Stimulated activated naive CD4-positive, alpha-beta T cell treated with Interleukin-2 at 50 U/mL for 16 hours (primary cell): ENCODE results near the gene ANAPC2.

Source experiments
- DNase-seq: peaks from one replicate; lab custom pipeline; 2025; lab: John Stamatoyannopoulos, UW

ANAPC2 gene

DNA sequence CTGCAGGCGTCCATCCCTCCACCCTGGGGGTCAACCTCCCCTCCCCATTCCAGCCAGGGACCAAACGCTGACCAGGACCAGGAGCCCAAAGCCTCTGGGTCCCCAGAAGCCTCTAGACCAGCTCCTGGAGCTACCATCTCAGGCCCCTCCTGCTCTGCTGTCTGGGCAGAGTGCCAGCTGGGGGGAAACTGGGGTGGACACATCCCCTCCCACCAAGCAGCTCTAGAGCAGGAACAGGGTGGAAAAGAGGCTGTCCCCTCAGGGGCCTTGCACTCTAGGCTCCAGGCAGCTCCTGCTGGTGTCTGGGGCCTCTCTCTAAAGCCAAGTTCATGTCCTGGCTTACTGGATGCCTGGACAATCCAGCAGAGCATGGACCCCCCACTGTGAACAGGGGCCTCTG, 4.5 kb upstream of the ANAPC2 start:
- no peak for DNase-seq

DNA sequence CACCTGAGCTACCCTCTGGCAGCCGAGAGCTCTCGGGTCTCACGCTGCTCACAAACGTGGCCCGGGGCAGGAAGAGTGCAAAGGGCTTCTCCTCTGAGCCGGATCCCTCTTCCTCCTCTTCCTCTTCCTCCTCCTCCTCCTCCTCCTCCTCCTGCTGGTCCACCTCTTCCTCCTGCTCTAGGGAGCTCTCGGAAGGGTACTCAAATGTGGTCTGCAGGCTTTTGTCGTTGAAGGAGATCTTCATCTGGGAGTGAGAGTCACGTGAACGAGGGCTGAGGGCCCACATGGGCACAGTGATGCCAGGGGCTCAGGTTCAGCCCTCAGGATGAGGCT, 4.1 kb upstream of the ANAPC2 start:
- DNase-seq = no peak

DNA sequence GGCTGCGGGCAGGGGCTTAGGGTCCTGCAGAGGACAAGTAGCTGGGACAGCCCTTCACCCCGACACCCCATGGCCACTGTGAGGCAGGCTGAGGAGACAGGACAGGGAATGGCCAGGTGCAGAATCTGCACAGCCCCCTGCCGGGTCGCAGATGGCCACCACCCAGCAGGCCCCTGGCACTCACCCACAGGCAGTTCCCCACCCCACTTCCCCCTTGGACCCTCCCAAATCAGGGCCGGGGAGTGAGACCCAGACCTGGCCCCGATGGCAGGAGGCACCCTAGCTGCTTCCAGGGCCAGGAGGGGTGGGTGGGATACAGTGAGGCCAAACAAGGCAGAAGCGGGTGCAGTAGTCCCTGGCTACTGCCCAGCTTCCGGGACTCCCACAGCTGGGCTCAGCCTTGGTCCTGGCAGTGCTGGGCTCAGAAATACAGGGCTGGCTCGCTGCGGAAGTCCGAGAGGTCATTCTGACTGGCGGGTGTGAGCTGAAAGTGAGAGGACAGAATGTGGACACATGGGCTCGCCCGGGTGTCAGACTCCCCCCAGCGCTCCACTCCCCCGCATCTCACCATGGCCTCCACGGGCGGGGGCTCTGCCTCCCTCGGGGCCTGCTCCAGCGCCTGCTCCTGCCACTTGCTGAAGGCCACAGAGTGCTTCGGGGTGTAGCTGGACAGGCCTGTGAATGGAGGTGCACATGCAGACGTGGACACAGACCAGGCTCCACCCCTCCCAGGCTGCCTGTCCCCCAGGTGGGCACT, 3.5 kb upstream of the ANAPC2 start:
- DNase-seq = no peak

DNA sequence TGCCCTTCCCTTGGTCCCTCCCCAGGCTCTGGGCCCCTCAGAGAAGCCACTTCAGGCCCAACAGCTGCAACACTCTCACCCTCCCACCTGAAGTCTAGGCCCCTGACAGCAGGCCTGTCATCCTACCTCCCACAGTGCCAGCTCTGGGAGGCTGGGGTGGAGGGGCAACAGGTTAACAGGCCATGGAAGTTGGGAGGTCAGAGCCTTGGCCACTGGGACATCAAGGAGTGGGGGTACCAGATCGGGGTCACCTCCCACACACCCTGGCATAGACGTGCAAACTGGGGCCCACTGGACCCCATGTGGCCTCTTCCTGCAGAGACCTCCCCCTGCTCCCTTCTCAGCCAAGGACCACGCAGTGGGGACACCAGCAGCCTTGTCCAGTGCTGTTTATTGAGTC, 2.9 kb upstream of the ANAPC2 start:
- DNase-seq = no peak

DNA sequence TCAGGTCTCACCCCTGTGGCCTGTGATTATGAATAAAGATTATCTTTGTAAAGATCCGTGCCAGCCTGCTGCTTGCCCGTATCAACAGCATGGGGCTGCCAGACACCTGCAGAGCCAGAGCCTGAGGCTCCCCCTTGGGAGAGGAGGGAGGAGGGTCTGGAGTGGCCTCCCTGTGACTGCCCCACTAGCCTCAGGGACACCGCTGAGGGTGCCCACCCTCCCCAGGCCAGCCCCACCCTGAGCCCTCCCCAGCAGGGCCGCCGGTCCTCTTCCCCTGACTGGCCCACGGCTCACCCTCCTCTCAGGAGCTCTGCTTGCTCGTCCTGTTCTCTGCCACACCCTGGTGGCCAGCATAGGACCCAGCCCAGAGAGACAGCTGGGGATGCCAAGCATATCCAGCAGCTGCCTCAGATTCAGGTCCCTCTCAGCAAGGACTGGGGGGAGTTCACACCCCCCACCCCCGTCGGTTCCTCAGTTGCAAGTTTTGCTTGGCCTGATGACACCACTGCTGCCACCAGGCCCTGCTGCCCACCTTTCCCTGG, 2.0 kb upstream of the ANAPC2 start:
- no peak for DNase-seq

DNA sequence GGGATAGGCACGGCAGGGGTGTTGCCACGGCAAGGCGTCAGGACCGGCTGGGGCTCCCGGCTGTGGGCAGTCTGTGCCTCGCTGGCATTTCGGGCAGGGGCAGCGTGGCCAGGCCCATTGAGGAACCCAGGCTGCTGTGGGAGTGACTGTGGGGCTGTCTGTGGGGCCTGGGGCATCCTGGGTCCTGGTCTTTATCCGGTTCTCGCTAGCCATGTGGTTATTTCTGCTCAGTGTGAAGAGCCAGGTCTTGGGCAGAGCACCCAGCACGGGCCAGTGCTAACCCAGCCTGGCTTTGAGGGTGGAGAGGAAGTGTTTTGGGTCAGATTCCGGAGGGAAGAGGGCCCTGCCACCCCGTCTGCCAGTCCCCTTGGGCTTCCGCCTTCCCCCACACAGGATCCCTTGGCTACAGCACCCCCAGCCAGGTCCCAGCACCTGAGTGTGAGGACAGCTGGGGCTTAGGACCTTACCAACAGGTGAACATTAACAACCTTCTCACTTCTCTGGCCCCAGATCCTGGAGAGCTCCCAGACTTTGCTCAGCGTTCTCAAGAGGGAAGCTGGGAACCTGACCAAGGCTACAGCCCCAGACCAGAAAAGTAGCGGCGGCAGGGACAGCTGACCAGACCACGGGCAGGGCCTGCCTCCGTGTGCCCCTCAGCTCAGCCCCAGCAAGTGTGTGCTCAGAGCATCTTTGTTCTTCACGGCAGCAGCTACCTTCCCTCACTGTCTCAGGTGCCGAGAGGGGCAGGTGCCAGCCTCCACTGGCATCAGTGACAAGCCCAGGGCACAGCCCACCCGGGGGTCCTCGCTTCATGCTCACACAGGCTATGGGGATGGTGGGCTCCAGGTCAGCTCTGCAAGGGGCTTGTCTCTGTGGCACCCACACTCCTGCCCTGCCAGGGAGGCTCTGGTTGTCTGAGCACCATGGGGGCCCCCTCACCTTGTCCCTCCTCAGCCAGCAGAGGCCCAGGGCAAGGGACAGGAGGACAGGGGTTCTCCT, 1.2 kb upstream of the ANAPC2 start:
- no peak for DNase-seq

DNA sequence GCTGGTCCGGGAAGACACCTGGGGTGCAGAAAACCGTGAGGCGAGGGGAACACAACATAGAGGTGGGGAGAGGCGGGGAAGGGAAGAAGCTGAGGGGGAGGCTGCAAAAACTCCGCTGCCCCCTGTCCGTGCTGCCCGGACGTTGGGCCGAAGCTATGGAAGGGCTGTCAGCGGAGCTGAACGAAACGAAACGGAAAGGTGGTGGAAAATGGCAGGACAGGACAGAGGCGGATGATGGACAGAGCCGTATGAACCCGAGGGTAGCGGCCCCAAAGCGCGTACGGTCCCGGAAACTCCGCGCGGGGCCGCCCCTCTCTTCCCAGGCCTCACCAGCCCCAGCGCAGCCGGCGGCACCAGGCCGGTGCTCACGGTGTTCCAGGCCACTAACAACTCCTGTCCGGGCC, 272 bp downstream of the ANAPC2 start:
- no peak for DNase-seq

DNA sequence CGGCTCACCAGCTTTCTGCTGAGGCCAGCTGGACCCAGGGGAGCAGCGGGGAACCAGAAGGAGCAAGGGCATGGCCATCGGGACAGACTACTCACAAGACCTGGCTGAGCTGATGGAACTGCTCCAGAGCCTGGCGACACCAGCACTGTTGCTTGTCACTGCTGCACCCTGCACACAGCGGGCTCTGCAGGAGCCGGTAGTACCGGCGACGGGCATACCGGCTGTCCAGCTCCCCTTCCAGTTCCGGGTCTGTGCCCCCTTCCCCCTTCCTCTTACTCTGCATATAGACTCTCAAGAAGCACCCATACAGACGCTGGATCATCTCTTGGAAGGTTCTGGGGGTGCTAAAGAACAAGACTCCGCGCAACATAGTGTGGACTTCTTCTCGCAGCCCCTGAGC, 974 bp downstream of the ANAPC2 start:
- no peak for DNase-seq

DNA sequence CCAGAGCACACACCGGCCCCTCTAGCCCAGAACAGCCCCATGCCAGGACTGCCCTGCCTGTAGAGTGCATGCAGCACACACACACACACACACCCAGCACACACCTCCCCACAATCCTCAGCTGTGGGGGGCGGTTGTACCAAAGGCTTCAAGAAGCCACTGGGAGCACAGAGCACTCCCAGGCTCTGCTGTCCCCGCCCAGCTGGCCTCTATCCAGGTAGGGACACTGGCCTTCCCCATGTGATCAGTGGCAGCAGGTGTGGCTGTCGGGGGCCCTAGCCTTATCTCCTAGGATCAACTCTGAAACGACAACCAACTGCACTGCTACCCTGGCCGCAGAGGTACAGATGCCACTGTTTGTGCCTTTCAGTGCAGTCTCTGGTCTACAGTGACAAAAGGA, 2.0 kb downstream of the ANAPC2 start:
- DNase-seq = no peak

DNA sequence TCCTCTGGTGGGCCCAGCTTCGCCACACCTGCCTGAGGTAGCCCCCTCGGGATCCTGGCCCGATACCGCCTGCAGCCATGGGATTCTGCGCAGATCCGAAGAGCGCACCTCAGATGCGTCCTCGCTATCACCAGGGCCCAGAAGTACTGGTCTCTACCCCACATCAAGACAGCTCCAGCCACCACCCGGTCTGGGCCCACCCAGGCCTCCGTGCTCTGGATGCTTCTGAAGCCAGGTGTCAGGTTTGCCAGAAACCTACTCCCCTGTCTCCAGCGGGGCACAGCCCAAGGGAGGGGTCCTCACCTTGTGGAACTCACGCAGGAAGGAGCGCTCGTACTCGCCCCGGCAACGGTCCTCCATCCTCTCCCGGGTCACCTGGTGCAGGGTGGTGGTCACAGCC, 2.4 kb downstream of the ANAPC2 start:
- DNase-seq = no peak

DNA sequence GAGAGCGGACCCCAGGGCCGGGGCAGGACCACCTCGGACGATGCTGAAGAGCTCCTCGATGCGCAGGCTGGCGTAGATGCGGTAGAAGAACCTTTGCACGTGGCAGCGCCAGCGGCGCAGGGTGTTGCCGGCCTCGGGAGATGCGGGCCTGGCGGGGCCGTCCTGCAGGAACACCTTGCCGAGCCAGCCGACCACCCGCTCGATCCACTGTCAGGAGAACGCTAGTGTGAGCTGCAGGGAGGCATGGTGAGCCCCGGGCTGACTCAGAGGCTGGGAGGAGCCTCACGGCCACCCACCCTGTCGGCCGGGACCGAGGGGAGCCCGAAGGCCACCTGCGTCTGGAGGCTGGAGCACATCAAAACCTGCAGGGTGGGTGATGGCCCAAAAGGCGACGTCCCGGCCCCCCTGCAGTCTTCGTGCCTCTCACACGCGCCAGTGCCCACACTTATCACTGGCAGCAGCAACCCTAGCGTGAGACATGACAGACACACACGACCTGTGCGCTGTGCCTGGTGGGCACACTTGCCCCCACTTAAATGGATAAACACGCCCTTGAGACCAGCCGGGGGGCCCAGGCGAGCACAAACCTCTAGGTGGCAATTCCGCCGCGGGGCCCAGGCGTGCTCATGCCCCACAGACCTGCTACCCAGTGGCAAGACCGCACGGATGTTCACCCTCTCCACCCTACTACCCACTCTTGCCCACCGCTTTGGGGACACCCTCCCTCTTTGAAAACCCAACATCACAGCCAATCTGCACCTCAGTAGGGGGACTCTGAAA, 3.3 kb downstream of the ANAPC2 start:
- DNase-seq = no peak

DNA sequence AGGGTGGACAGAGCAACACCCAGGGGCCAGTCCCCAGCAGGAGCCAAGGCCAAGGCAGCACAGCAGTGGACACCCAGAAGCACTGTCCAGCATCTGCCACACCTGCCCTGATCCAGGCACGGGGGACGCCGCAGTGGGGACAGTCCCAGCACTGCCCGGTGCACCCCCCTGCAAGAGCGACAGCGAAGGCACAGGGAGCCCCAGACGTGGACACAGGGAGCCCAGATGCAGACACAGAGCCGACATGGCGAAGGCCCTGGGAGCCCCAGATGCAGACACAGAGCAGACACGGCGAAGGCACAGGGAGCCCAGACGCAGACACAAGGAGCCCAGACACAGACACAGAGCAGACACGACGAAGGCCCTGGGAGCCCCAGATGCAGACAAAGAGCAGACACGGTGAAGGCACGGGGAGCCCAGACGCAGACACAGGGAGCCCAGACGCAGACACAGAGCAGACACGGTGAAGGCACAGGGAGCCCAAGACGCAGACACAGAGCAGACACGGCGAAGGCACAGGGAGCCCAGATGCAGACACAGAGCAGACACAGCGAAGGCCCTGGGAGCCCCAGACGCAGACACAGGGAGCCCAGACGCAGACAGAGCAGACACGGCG, 4.3 kb downstream of the ANAPC2 start:
- DNase-seq = no peak

DNA sequence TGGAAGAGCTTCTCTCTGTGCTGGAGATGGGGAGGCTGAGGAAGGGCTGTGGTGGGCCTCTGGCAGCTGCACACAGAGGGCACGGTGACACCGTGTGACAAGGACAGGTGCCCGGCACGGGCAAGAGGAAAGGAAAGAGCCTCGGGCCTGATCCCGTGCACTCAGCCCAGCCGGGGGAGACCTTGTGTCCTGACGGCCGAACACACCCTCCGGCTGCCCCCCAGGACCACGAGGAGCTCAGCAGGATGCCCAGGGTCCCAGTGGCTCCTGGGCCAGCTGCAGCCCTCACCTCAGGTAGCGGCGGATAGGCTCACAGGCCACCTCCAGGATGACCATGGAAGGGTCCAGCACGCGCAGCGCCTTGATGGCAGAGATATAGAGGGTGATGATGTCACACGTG, 5.5 kb downstream of the ANAPC2 start:
- DNase-seq = no peak

DNA sequence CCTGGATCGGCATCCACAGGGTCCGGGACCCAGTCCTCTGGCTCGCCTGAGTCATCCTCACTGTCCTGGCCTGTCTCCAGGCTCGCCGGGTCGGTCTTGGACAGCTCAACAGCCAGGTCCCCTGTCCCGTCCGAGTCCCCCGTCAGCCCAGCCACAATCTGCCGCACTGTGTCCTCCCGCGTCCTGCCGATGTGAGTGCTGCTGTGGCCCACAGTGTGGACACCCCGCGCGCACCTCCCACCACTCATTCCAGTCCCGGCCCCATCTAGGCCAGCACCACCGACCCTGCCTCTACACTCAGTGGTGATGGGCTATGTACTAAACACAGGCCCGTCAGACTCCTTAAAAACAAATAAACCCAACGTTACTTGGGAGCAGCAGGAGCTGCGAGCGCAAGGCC, 6.7 kb downstream of the ANAPC2 start:
- no peak for DNase-seq

DNA sequence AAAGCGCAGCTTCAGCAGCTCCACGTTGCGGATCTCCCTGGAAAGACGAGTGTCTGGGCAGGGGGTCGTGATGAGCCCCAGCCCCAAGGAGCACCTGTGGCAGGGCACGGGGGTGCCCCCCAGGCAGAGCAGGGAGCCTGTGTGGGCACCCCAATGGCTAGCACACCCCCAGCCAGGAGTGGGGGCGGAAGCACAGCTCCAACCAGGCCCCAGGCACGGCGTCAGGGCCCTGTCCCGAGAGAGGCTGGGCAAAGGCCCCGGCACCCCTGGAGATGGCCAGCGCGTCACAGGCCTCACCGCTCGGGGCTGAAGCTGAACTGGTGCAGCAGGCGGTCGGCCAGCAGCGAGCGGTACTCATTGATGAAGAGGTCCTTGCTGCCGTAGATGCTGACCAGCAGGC, 7.9 kb downstream of the ANAPC2 start:
- no peak for DNase-seq

DNA sequence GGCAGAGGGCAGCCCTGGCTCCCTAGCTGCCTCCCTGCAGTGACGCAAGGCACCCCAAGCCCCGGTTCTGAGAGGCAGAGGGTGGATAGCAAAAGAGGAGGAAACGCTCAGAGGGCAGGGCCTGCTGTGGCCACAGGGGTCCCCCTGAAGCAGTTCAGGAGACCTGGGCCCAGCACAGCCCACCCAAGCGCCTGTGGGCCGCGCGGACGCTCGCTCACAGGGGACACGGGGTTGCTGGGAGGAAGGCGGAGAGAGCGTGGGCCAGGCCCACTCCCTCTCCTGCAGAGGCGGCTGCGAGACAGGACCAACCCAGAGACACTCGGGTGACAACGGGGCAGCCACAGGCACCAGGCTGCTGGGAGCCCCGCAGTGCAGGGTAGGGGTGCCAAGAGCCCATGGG, 8.6 kb downstream of the ANAPC2 start:
- DNase-seq = no peak

DNA sequence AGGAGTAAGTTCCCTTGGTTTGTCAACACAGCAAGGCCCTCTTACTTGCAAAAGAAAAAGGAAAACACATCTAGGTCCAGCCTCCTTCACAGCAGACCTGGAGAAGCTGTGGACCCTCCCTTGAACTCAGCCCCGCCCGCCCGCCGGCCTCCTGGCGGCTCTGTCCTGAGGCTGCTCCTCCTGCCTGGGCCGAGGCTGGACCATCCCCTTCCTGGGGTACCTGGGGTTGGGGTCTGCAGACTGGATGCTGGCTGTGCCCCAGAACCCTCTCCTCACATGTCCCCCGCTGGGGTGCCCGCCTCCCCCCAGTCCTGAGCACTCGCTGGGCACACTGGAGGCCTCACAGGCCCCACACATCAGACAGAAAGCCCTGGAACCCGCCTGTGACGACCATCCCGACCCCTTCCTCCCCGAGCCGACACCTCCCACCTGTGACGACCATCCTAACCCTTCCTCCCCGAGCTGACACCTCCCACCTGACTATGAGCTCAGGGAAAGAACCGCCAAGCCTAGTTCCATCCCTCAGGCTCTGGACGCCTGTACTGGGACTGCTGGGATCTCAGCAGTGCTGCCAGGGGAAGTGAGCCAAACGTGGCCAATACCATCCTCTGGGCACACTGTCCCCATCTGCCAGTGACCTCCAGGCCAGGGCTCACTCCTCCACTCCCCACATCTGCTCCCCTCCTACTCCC, 9.3 kb downstream of the ANAPC2 start:
- DNase-seq = no peak

DNA sequence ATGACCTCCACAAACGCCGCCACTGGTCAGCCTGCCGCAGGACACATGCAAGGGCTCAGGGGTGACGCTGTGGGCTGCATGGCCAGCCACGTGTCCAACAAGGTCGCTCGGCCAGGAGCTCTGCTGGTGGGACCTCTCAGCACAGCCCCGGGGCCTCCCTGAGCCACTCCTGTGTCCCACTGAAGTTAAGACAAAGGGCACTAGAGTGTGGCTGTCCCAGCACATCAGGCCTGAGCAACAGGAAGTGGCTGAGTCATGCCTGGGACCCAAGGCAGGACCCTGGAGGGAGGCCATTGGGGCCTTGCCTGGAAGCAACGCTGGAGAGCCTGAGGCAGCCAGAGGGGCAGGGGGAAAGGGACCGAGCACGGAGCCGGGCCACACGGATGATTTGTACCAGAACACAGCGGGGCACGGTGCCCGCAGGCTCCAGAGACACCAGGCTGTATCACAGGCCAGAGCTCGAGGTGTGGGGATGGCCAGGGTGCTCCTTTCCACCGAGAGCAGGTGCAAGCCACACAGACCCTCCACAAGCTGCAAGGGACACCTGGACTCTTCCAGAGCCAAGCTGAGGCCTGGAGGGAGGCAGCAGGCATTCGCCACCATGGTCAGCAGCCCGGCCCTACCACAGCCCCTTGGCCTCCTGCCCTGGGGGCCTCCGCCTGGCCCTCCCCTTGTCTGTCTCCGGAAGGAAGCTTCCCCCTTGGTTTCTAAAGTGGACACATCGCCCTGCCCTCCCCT, 10.0 kb downstream of the ANAPC2 start:
- DNase-seq = no peak

DNA sequence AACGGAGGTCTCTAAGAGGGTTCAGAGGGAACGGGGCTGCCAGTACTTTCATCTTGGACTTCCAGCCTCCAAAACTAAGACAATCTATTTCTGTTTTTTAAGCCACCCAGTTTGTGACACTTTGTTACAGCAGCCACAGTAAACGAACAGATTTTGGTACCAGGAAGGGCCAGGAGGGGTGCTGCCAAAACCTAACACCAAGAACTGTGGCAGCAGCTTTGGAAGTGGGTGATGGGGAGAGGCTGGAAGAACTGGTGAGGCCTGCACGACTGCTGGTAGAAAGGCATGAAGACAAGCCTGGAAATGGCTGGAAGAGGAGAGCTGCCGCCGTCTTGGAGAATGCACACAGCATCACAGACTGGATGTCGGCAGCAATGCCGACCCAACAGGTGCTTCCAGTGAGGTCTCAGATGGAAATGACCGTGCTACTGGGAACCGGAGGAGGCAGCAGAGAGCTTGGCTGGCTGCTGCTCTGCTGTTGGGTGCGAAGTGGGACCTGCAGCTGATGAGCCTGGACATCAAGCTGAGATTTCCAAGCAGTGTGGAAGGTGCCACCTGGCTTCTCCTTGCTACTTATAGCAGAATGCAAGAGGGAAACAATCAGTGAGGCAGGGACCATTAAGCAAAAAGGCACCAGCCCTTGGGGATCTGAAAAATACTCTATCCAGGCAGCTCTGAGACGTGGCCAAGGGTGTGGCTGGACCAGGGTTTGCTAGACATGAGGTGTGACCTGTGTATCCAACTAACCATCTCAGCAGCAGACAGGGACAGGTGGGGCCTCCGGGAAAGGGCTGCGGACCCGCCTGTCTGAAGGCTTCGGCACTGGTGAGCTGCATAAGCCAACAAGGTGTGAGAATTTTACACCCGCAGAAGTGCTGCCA, 11.8 kb downstream of the ANAPC2 start:
- no peak for DNase-seq
